Stimulated activated CD4-positive, alpha-beta T cell treated with anti-CD3 and anti-CD28 coated beads, Interleukin-2, amount 100 ng/mL, for 4 hours (primary cell): ENCODE results near the gene LYG2.
"Not testable (repeated sequence)": the region's sequence is repeated elsewhere in the genome, so short reads cannot be mapped to it uniquely, and the experiment has no call there.

ENCODE experiments used
- DNase-seq: peaks from one replicate; pipeline ENCODE4 v3.0.0-alpha.2; 2020; ENCODE audit warnings: low read depth

LYG2 gene

GRCh38 chr2:99255491-99256318 is at the start of gene LYG2:
Gene LYG2 (minus strand): TSS chr2:99255666. CDS start chr2:99254260, 1,406 bp downstream.
- DNase-seq = no peak

DNA sequence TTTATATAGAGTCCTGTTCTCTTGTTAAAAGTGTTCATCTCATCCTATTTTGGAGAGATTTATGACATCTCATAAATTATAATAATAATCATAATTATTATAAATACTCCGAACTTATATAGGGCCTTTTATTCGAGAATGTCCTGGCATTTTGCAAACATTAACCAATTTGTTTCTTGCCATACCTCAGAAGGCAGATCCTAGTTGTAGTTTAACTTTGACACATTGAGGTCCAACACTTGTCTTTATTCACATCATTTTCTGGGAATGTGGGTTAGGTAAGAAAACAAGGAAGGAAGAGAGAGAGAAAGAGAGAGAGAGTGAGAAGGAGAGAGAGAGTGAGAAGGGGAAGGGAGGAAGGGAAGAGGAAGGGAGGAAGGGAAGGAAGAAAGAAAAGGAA is 45.6 kb upstream of the LYG2 start, which contains the start of gene LYG1:
TSS of gene LYG1 (minus strand) at position 101 of the 400 bp plus-strand sequence. CDS start 5,527 bp downstream, outside the sequence.
- not testable (repeated sequence) for DNase-seq

GRCh38 chr2:99299580-99299979 is 44.1 kb upstream of the LYG2 start:
- no peak for DNase-seq

DNA sequence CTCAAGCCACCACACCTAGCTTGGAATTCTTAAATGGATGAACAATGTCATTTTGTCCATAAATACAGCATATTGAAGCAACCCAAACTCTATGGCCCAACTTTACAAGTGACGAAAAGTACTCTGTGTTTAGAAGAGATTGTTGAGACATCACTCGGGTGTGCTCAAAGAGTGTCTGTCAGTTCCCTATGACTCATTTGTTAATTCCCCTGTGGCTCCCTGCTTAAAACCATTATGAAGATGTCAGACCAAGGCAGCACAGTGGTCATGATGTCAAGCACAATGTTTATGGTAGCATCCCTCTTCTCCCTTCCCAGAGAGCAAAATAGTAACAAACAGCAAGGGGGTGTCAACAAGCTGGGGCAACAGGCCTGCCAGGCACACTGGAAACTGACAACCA is 42.5 kb upstream of the LYG2 start:
- no peak for DNase-seq

- no peak for DNase-seq
These were observed 30.1 kb upstream of the LYG2 start for GRCh38 chr2:99285526-99285925.

DNA sequence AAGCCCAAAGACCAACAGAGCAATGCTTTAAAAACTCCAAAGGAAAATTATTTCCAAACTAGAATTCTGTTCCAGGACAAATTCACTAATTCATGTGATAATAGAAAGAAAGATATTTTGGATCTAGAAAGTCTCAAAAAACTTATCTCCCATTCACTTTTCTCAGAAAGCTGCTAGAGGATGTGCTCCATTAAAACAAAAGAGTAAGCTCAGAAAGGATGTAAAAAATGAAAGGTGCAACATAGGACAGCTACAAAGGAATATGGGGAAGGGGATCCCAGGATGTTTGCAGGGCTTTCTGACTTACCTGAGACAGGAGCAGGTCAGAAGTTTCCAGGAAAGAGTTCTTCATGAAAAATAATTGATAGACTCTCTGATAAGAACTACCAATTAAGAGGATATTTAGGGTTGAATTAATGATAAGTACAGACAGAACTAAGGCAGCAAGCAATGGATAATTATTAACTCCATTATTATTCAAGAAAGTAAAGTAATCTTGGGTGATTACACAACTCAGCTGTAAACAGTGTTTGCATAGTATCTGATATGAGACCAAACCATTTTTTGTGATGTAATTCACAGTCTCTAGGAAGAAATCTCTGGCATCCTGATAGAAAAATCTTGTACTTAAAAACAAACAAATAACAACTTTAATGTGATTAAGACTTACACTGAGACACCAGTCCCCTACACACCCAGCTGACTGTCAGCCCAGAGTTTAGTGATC is 24.7 kb upstream of the LYG2 start:
- no peak for DNase-seq

- DNase-seq = no peak
These were observed 23.4 kb upstream of the LYG2 start for GRCh38 chr2:99278793-99279291.

DNA sequence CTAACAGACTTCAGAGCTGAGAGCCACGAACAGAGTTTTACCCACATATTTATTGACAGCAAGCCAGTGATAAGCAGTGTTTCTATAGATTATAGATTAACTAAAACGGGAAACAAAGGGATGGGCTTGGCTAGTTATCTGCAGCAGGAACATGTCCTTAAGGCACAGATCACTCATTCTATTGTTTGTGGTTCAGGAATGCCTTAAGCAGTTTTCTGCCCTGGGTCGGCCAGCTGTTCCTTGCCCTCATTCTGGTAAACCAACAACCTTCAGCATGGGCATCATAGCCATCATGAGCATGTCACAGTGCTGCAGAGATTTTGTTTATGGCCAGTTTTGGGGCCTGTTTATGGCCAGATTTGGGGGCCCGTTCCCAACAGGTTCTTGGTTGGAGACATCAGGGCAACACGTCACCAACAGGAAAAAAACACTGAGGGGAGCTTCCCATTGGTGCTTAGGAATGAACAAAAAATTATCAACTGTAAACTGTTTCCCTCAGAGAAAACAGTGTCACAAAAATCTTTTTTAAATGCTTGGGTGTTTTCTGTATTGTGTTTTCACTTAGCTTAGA is 22.8 kb upstream of the LYG2 start:
- DNase-seq = not testable (repeated sequence)

- no peak for DNase-seq
These were observed 20.4 kb upstream of the LYG2 start for GRCh38 chr2:99275882-99276281.

DNA sequence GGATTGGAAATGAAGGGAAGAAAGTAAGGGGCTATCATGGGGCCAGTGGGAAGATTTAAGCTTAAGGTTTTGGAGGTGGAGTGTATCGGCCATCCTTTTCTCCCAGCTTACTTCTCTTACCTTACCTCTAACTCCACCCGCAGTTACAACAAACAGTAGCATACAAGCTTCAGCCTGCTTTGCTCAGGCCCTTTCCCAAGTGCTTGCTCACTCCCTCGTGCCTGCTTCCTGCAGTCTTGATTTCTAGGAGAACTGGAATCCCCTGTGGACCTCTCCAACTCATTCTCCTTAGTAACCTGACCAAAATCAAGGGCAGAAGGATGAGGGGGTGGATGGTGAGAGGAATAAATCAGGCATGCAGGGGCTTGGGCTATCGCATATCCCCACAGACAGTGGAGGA is 5.8 kb upstream of the LYG2 start:
- no peak for DNase-seq

DNA sequence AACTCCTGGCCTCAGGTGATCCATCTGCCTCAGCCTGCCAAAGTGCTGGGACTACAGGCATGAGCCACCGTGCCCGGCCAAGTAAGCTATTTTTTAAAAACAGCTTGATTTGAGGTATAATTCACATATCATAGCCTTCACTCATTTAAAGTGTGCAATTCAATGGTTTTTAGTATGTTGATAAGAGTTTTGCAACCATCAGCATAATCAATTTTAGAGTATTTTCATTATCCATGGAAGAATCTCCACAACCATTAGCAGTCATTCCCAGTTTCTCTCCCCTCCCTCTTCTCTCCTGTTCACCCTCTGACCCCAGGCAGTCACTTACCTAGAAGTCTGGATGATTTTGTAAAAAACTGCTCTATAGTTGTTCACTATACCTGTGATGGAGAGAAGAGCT is 4.7 kb upstream of the LYG2 start:
- no peak for DNase-seq

GRCh38 chr2:99259465-99259864 is 4.0 kb upstream of the LYG2 start:
- DNase-seq = no peak

- no peak for DNase-seq
These were observed 1.2 kb upstream of the LYG2 start for GRCh38 chr2:99256677-99257076.

DNA sequence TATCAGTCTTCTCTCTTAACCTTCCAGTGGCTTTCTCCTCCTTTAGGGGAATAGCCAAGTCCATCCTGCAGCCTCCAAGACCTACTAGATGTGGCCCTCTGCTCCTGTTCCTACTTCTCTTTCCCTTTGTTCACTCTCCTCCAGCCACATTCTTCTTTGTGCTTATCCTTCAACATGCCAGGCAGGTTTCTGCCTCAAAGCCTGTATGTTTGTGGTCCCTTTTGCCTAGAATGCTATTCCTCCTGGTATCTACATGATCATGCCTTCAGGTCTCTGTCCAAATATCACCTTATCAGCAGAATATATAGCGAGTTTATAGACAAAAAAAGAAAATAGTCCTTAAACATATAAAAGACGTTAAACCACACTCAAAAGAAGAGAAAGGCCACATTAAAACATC is 5.5 kb downstream of the LYG2 start:
- DNase-seq = no peak

DNA sequence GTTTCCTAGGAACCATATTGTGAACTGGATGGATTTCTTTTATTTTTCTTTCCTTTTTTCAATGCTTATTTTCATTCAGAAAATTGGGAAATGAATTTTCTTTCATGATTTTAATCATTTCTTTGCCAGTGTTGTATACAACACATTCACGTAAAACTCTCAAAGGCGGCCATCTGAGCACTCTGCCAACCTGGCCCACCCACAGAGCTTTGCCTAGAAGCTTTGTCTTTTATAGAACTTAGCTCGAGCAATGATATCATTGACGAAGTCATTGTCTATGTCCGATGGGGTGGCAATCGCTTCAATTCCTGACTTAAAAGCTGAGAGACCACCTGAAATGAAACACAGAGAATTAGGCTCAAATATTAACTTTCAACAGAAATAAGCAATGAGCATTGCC is 13.3 kb downstream of the LYG2 start:
- DNase-seq = no peak

GRCh38 chr2:99240431-99240830 is 15.0 kb downstream of the LYG2 start:
- DNase-seq = no peak

- no peak for DNase-seq
These were observed 16.9 kb downstream of the LYG2 start for GRCh38 chr2:99238599-99238998.

DNA sequence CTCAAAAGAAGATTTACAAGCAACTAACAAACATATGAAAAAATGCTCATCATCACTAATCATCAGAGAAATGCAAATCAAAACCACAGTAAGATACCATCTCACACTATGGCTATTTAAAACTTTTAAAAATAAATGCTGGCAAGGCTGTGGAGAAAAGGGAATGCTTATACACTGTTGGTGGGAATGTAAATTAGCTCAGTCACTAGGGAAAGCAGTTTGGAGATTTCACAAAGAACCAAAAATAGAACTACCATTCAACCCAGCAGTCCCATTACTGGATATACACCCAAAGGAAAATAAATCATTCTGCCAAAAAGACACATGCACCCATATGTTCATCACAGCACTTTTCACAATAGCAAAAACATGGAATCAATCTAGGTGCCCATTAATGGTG is 22.3 kb downstream of the LYG2 start:
- DNase-seq = not testable (repeated sequence)

- DNase-seq = no peak
These were observed 37.5 kb downstream of the LYG2 start for GRCh38 chr2:99217929-99218501.

- DNase-seq = no peak
These were observed 39.4 kb downstream of the LYG2 start for GRCh38 chr2:99216096-99216495.

GRCh38 chr2:99205491-99205890 is 50.0 kb downstream of the LYG2 start:
- DNase-seq = no peak

DNA sequence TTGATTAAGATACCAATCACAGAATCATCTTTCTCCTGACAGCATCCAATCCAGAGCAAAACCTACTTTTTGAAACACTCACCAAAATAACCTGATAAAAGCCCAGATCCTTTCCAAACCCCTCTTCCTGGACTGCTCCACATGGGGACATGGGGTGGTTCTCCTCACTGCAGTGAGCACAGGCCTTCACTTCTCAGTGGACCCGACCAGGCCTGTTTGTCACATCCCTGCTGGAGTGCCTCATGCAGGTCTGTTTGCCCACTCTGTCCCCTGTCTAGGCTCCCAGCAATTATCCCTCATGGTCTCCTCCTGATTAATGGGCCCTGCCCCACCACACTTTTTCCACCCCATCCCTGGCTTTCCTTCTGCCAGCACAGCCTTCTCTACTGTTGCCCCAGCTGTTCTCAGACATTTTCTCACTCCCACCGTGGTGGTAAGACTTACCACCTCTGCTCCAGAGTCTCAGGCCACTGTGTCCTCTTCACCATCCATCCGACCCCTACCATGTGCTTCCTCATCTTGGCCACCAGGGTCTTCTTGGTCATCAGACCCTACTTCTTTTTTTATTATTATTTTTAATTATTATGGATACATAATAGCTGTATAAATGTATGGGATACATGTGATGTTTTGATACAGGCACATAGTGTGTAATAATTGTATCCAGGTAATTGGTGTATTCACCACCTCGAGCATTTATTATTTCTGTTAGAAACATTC is 53.3 kb downstream of the LYG2 start:
- DNase-seq = no peak
